Measurements from ENCODE around the gene ARHGAP6.

Gene ARHGAP6

GRCh38 chrX:11438380-11438723 lies 227.4 kb downstream of the ARHGAP6 start:
- Histone ChIP-seq H3K4me1 (ENCODE audit: control insufficient read depth in 5 of 5, insufficient read depth in 5 of 5, low read length in 5 of 5) (peaks cover 0 to 4% (median 0%) of the 10 kb centered on the region in 5 donors), H3K27me3 (ENCODE audit: control insufficient read depth in 5 of 5, insufficient read depth in 4 of 5, low read length in 5 of 5) (peaks cover 0 to 8% (median 4%) of the 10 kb centered on the region in 5 donors), H3K27ac (ENCODE audit: low read depth, low read length) (no peak overlapping the region), H3K4me3 (ENCODE audit: low read depth in 1 of 5, low read length in 5 of 5) (no peak overlapping the region), H3K9ac (ENCODE audit: low read length in 5 of 5) (no peak overlapping the region), H3K9me3 (ENCODE audit: control insufficient read depth in 5 of 5, low read length in 5 of 5) (no peaks in the 10 kb centered on the region), H3K36me3 (ENCODE audit: control insufficient read depth in 5 of 5, insufficient read depth in 5 of 5, low read length in 5 of 5) (no peaks in the 10 kb centered on the region)

GRCh38 chrX:11437642-11438379 lies 227.9 kb downstream of the ARHGAP6 start:
- H3K36me3 ChIP-seq (ENCODE audit: control insufficient read depth in 5 of 5, insufficient read depth in 5 of 5, low read length in 5 of 5) = no peaks in the 10 kb centered on the region
- no peaks in the 10 kb centered on the region for H3K9me3 ChIP-seq (ENCODE audit: control insufficient read depth in 5 of 5, low read length in 5 of 5)
- H3K4me3 ChIP-seq (ENCODE audit: low read depth in 1 of 5, low read length in 5 of 5) = no peak overlapping the region
- H3K27ac ChIP-seq (ENCODE audit: low read depth, low read length) = no peak overlapping the region
- peaks cover 0 to 8% (median 4%) of the 10 kb centered on the region in 5 donors for H3K27me3 ChIP-seq (ENCODE audit: control insufficient read depth in 5 of 5, insufficient read depth in 4 of 5, low read length in 5 of 5)
- H3K9ac ChIP-seq (ENCODE audit: low read length in 5 of 5) = no peak overlapping the region
- H3K4me1 ChIP-seq (ENCODE audit: control insufficient read depth in 5 of 5, insufficient read depth in 5 of 5, low read length in 5 of 5) = peaks cover 0 to 4% (median 0%) of the 10 kb centered on the region in 5 donors

GRCh38 chrX:11435568-11435967 lies 230.2 kb downstream of the ARHGAP6 start:
- no peak overlapping the region for H3K9ac ChIP-seq (ENCODE audit: low read length in 5 of 5)
- H3K27ac ChIP-seq (ENCODE audit: low read depth, low read length) = no peak overlapping the region
- H3K4me3 ChIP-seq (ENCODE audit: low read depth in 1 of 5, low read length in 5 of 5) = no peak overlapping the region
- H3K36me3 ChIP-seq (ENCODE audit: control insufficient read depth in 5 of 5, insufficient read depth in 5 of 5, low read length in 5 of 5) = no peaks in the 10 kb centered on the region
- peaks cover 0 to 4% (median 0%) of the 10 kb centered on the region in 5 donors for H3K4me1 ChIP-seq (ENCODE audit: control insufficient read depth in 5 of 5, insufficient read depth in 5 of 5, low read length in 5 of 5)
- H3K9me3 ChIP-seq (ENCODE audit: control insufficient read depth in 5 of 5, low read length in 5 of 5) = no peaks in the 10 kb centered on the region
- H3K27me3 ChIP-seq (ENCODE audit: control insufficient read depth in 5 of 5, insufficient read depth in 4 of 5, low read length in 5 of 5) = peaks cover 0 to 8% (median 0%) of the 10 kb centered on the region in 5 donors

- peaks cover 0 to 4% (median 0%) of the 10 kb centered on the region in 5 donors for H3K4me1 ChIP-seq (ENCODE audit: control insufficient read depth in 5 of 5, insufficient read depth in 5 of 5, low read length in 5 of 5)
- no peak overlapping the region for H3K9ac ChIP-seq (ENCODE audit: low read length in 5 of 5)
- no peaks in the 10 kb centered on the region for H3K36me3 ChIP-seq (ENCODE audit: control insufficient read depth in 5 of 5, insufficient read depth in 5 of 5, low read length in 5 of 5)
- no peak overlapping the region for H3K4me3 ChIP-seq (ENCODE audit: low read depth in 1 of 5, low read length in 5 of 5)
- no peak overlapping the region for H3K27ac ChIP-seq (ENCODE audit: low read depth, low read length)
- peaks cover 0 to 8% (median 0%) of the 10 kb centered on the region in 5 donors for H3K27me3 ChIP-seq (ENCODE audit: control insufficient read depth in 5 of 5, insufficient read depth in 4 of 5, low read length in 5 of 5)
- no peaks in the 10 kb centered on the region for H3K9me3 ChIP-seq (ENCODE audit: control insufficient read depth in 5 of 5, low read length in 5 of 5)
Observed at GRCh38 chrX:11434607-11435006, 231.1 kb downstream of the ARHGAP6 start.

- Histone ChIP-seq H3K9ac (ENCODE audit: low read length in 5 of 5) (no peak overlapping the region), H3K27me3 (ENCODE audit: control insufficient read depth in 5 of 5, insufficient read depth in 4 of 5, low read length in 5 of 5) (peaks cover 2 to 11% (median 7%) of the 10 kb centered on the region in 5 donors), H3K4me3 (ENCODE audit: low read depth in 1 of 5, low read length in 5 of 5) (no peak overlapping the region), H3K36me3 (ENCODE audit: control insufficient read depth in 5 of 5, insufficient read depth in 5 of 5, low read length in 5 of 5) (no peaks in the 10 kb centered on the region), H3K4me1 (ENCODE audit: control insufficient read depth in 5 of 5, insufficient read depth in 5 of 5, low read length in 5 of 5) (peaks cover 0 to 6% (median 4%) of the 10 kb centered on the region in 5 donors), H3K9me3 (ENCODE audit: control insufficient read depth in 5 of 5, low read length in 5 of 5) (no peaks in the 10 kb centered on the region), H3K27ac (ENCODE audit: low read depth, low read length) (no peak overlapping the region)
Observed at GRCh38 chrX:11431786-11432185, 233.9 kb downstream of the ARHGAP6 start.

GRCh38 chrX:11430271-11430670 lies 235.4 kb downstream of the ARHGAP6 start:
- H3K27me3 ChIP-seq (ENCODE audit: control insufficient read depth in 5 of 5, insufficient read depth in 4 of 5, low read length in 5 of 5) = peaks cover 2 to 13% (median 11%) of the 10 kb centered on the region in 5 donors

GRCh38 chrX:11429538-11430085 lies 236.1 kb downstream of the ARHGAP6 start:
- Histone ChIP-seq H3K9ac (ENCODE audit: low read length in 5 of 5) (no peak overlapping the region), H3K4me3 (ENCODE audit: low read depth in 1 of 5, low read length in 5 of 5) (no peak overlapping the region), H3K4me1 (ENCODE audit: control insufficient read depth in 5 of 5, insufficient read depth in 5 of 5, low read length in 5 of 5) (peaks cover 0 to 6% (median 4%) of the 10 kb centered on the region in 5 donors), H3K27me3 (ENCODE audit: control insufficient read depth in 5 of 5, insufficient read depth in 4 of 5, low read length in 5 of 5) (peaks cover 2 to 15% (median 11%) of the 10 kb centered on the region in 5 donors), H3K36me3 (ENCODE audit: control insufficient read depth in 5 of 5, insufficient read depth in 5 of 5, low read length in 5 of 5) (no peaks in the 10 kb centered on the region), H3K27ac (ENCODE audit: low read depth, low read length) (no peak overlapping the region), H3K9me3 (ENCODE audit: control insufficient read depth in 5 of 5, low read length in 5 of 5) (no peaks in the 10 kb centered on the region)

More at GRCh38 chrX:11430271-11430670, 235.4 kb downstream of the ARHGAP6 start:
- Histone ChIP-seq H3K4me1 (ENCODE audit: control insufficient read depth in 5 of 5, insufficient read depth in 5 of 5, low read length in 5 of 5) (peaks cover 0 to 6% (median 4%) of the 10 kb centered on the region in 5 donors), H3K9me3 (ENCODE audit: control insufficient read depth in 5 of 5, low read length in 5 of 5) (no peaks in the 10 kb centered on the region), H3K36me3 (ENCODE audit: control insufficient read depth in 5 of 5, insufficient read depth in 5 of 5, low read length in 5 of 5) (no peaks in the 10 kb centered on the region), H3K4me3 (ENCODE audit: low read depth in 1 of 5, low read length in 5 of 5) (no peak overlapping the region), H3K27ac (ENCODE audit: low read depth, low read length) (no peak overlapping the region), H3K9ac (ENCODE audit: low read length in 5 of 5) (no peak overlapping the region)

- peaks cover 2 to 15% (median 11%) of the 10 kb centered on the region in 5 donors for H3K27me3 ChIP-seq (ENCODE audit: control insufficient read depth in 5 of 5, insufficient read depth in 4 of 5, low read length in 5 of 5)
- no peaks in the 10 kb centered on the region for H3K9me3 ChIP-seq (ENCODE audit: control insufficient read depth in 5 of 5, low read length in 5 of 5)
- H3K9ac ChIP-seq (ENCODE audit: low read length in 5 of 5) = peak overlapping the region in 3 of 5 donors; percentile 8 to 47 (median 37)
- peaks cover 0 to 6% (median 4%) of the 10 kb centered on the region in 5 donors for H3K4me1 ChIP-seq (ENCODE audit: control insufficient read depth in 5 of 5, insufficient read depth in 5 of 5, low read length in 5 of 5)
- no peaks in the 10 kb centered on the region for H3K36me3 ChIP-seq (ENCODE audit: control insufficient read depth in 5 of 5, insufficient read depth in 5 of 5, low read length in 5 of 5)
- peak overlapping the region in 4 of 5 donors; percentile 57 to 62 (median 61) for H3K4me3 ChIP-seq (ENCODE audit: low read depth in 1 of 5, low read length in 5 of 5)
- H3K27ac ChIP-seq (ENCODE audit: low read depth, low read length) = no peak overlapping the region
Observed at GRCh38 chrX:11427453-11428071, 238.2 kb downstream of the ARHGAP6 start.

GRCh38 chrX:11426712-11427452 lies 238.8 kb downstream of the ARHGAP6 start:
- H3K9ac ChIP-seq (ENCODE audit: low read length in 5 of 5) = peak overlapping the region in 3 of 5 donors; percentile 8 to 47 (median 37)
- peaks cover 0 to 6% (median 4%) of the 10 kb centered on the region in 5 donors for H3K4me1 ChIP-seq (ENCODE audit: control insufficient read depth in 5 of 5, insufficient read depth in 5 of 5, low read length in 5 of 5)
- H3K4me3 ChIP-seq (ENCODE audit: low read depth in 1 of 5, low read length in 5 of 5) = peak overlapping the region; percentile 57 to 76 (median 61)
- H3K27me3 ChIP-seq (ENCODE audit: control insufficient read depth in 5 of 5, insufficient read depth in 4 of 5, low read length in 5 of 5) = peaks cover 2 to 15% (median 11%) of the 10 kb centered on the region in 5 donors
- no peaks in the 10 kb centered on the region for H3K36me3 ChIP-seq (ENCODE audit: control insufficient read depth in 5 of 5, insufficient read depth in 5 of 5, low read length in 5 of 5)
- H3K9me3 ChIP-seq (ENCODE audit: control insufficient read depth in 5 of 5, low read length in 5 of 5) = no peaks in the 10 kb centered on the region
- no peak overlapping the region for H3K27ac ChIP-seq (ENCODE audit: low read depth, low read length)
